Caco-2 (cell line): ENCODE measurements around the gene UBAP1L. TPM values are rescaled to one million over a fixed set of nuclear protein-coding genes. Genes with fewer than 3 reads are reported as not detected.
A peak's percentile ranks its signal among the peaks of the same experiment; 100 is the strongest.

Experiments used
- BruUV-seq: library from RNA; stranded (reverse); fragments of 400-500 nt; replicated peaks from 2 replicates; lab custom pipeline; 2021; lab: Mats Ljungman, UMichigan
- CTCF ChIA-PET: fragments of 300-600 bp; sonication (Branson Sonifier 250); formaldehyde crosslinking; loops from one replicate; lab custom pipeline; 2022; ENCODE audit warnings: antibody characterized with exemption; lab: Charles Lee
- POLR2A ChIA-PET: fragments of 300-600 bp; sonication (Branson Sonifier 250); formaldehyde crosslinking; loops from one replicate; lab custom pipeline; 2022; ENCODE audit warnings: antibody characterized with exemption; lab: Charles Lee
- DNase-seq, 2 experiments: peaks; one replicate each; pipeline versions ENCODE4 v3.0.0 to v3.0.0-alpha.2; 2020 to 2022
- H3K27me3 ChIP-seq: replicated peaks from 2 replicates; pipeline ENCODE4 v1.6.0; 2011; ENCODE audit warnings: low read length; ENCODE audit not compliant: control insufficient read depth, insufficient read depth
- H3K36me3 ChIP-seq: 2 replicates; pipeline ENCODE4 v1.5.1; 2011; ENCODE audit warnings: low read length; ENCODE audit not compliant: control insufficient read depth, insufficient read depth
- H3K4me1 ChIP-seq: fragments of 250-450 bp; sonication (Bioruptor Pico); 2 replicates; pipeline ENCODE4 v1.5.1; 2020; ENCODE audit warnings: mild to moderate bottlenecking
- H3K4me3 ChIP-seq: 2 replicates; pipeline ENCODE4 v1.5.1; 2011; ENCODE audit warnings: low read depth, mild to moderate bottlenecking, control low read depth, low read length
- H3K9me3 ChIP-seq: fragments of 250-450 bp; sonication (Bioruptor Pico); 2 replicates; pipeline ENCODE4 v1.5.1; 2020; ENCODE audit warnings: mild to moderate bottlenecking, moderate library complexity
- H3K27ac Mint-ChIP-seq: one replicate; pipeline ENCODE4 v1.8.0; 2022; ENCODE audit warnings: mixed read lengths; ENCODE audit not compliant: unreplicated experiment
- H3K27me3 Mint-ChIP-seq: one replicate; pipeline ENCODE4 v1.8.0; 2022; ENCODE audit warnings: mixed read lengths; ENCODE audit not compliant: insufficient read depth, unreplicated experiment
- H3K36me3 Mint-ChIP-seq: one replicate; pipeline ENCODE4 v1.8.0; 2022; ENCODE audit warnings: mild to moderate bottlenecking, mixed read lengths; ENCODE audit not compliant: insufficient read depth, unreplicated experiment
- H3K4me1 Mint-ChIP-seq: one replicate; pipeline ENCODE4 v1.8.0; 2022; ENCODE audit warnings: low read depth, mixed read lengths; ENCODE audit not compliant: unreplicated experiment
- H3K4me3 Mint-ChIP-seq: one replicate; pipeline ENCODE4 v1.8.0; 2022; ENCODE audit warnings: mild to moderate bottlenecking, moderate library complexity, mixed read lengths; ENCODE audit not compliant: unreplicated experiment
- H3K9me3 Mint-ChIP-seq: one replicate; pipeline ENCODE4 v1.8.0; 2022; ENCODE audit warnings: mixed read lengths; ENCODE audit not compliant: unreplicated experiment
- intact Hi-C: fragments of 100-400 bp; cut with micrococcal nuclease; formaldehyde crosslinking; loops from one replicate; pipeline ENCODE4 v1.10.0; 2022; ENCODE audit not compliant: unreplicated experiment
- total RNA-seq: library from RNA; stranded (reverse); gene quantifications from 2 replicates; pipeline ENCODE4 v1.2.3, GENCODE V29; 2022
- TF ChIP-seq, protein P1 (sequence below), 2 experiments: fragments of 200-600 bp in 1 of 2; IDR thresholded peaks; 1 replicate in 1 of 2; 2 replicates in 1 of 2; pipeline versions ENCODE4 v1.5.1 to v1.8.0; 2011 to 2022; ENCODE audit warnings: antibody characterized with exemption in 1 of 2, control low read depth in 1 of 2, inconsistent platforms in 1 of 2, low read depth in 1 of 2, low read length in 1 of 2, mild to moderate bottlenecking in 1 of 2, moderate library complexity in 1 of 2; ENCODE audit not compliant: insufficient read depth in 1 of 2, severe bottlenecking in 1 of 2, unreplicated experiment in 1 of 2

Gene UBAP1L
- total RNA-seq, 1 experiment from 2014 or later, result 2.2 TPM

- intact Hi-C loops, result loop anchor here (1.0 to 2.0 kb wide), 4 partner anchors 35 to 56 kb away; partner anchors contain the start of genes PDCD7 and SLC51B
- no peaks in the 10 kb centered on the region for H3K27me3 Mint-ChIP-seq
- DNase-seq, result peak; percentile 88 to 94
- Histone ChIP-seq H3K36me3 (no peaks in the 10 kb centered on the region), H3K4me3 (peak overlapping the region; percentile 13; the same call in 1 of the 2 replicates), H3K9me3 (no peaks in the 10 kb centered on the region), H3K4me1 (peaks cover 66% of the 10 kb centered on the region), H3K27me3 (no peaks in the 10 kb centered on the region)
- peaks cover 51% of the 10 kb centered on the region for H3K4me1 Mint-ChIP-seq
- ChIA-PET POLR2A (interaction anchor here (0.6 to 1.5 kb wide), 7 partner anchors 12 to 429 kb away, joined by 3 to 14 read pairs (median 7); partner anchors contain the start of genes PARP16, RNU5B-1 and SLC51B), CTCF (interaction anchor here (0.5 to 4.3 kb wide), 12 partner anchors 10 to 97 kb away, joined by 3 to 65 read pairs (median 4); partner anchors contain the start of gene SLC51B)
- H3K27ac Mint-ChIP-seq, result peak overlapping the region; percentile 90
- TF ChIP-seq, protein P1, sequence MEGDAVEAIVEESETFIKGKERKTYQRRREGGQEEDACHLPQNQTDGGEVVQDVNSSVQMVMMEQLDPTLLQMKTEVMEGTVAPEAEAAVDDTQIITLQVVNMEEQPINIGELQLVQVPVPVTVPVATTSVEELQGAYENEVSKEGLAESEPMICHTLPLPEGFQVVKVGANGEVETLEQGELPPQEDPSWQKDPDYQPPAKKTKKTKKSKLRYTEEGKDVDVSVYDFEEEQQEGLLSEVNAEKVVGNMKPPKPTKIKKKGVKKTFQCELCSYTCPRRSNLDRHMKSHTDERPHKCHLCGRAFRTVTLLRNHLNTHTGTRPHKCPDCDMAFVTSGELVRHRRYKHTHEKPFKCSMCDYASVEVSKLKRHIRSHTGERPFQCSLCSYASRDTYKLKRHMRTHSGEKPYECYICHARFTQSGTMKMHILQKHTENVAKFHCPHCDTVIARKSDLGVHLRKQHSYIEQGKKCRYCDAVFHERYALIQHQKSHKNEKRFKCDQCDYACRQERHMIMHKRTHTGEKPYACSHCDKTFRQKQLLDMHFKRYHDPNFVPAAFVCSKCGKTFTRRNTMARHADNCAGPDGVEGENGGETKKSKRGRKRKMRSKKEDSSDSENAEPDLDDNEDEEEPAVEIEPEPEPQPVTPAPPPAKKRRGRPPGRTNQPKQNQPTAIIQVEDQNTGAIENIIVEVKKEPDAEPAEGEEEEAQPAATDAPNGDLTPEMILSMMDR (IDR thresholded peaks at IDR 0.05; ENCODE audit: insufficient read depth in 1 of 2, low read depth in 1 of 2, low read length in 1 of 2, severe bottlenecking in 1 of 2, unreplicated experiment in 1 of 2), result no peak
- TSS peak; percentile 72 for BruUV-seq
- peaks cover 18% of the 10 kb centered on the region for H3K36me3 Mint-ChIP-seq
- no peaks in the 10 kb centered on the region for H3K9me3 Mint-ChIP-seq
- H3K4me3 Mint-ChIP-seq, result peak overlapping the region; percentile 67
Observed at GRCh38 chr15:65089206-65089824, 25.7 kb downstream of the UBAP1L start.

GRCh38 chr15:65088643-65089021 lies 26.4 kb downstream of the UBAP1L start:
- Mint-ChIP-seq H3K36me3 (peaks cover 15% of the 10 kb centered on the region), H3K4me1 (peaks cover 58% of the 10 kb centered on the region), H3K27ac (peak overlapping the region; percentile 90), H3K4me3 (peak overlapping the region; percentile 67), H3K9me3 (no peaks in the 10 kb centered on the region), H3K27me3 (no peaks in the 10 kb centered on the region)
- BruUV-seq, result no TSS peak
- no peaks in the 10 kb centered on the region for H3K9me3 ChIP-seq
- H3K36me3 ChIP-seq, result no peaks in the 10 kb centered on the region
- DNase-seq, result peak; percentile 83 to 91
- ChIA-PET POLR2A (interaction anchor here (0.6 to 1.5 kb wide), 6 partner anchors 12 to 430 kb away, joined by 3 to 14 read pairs (median 7); partner anchors contain the start of genes PARP16, RNU5B-1 and SLC51B), CTCF (interaction anchor here (0.5 to 4.3 kb wide), 6 partner anchors 14 to 98 kb away, joined by 4 to 65 read pairs (median 9); partner anchors contain the start of gene SLC51B)
- H3K27me3 ChIP-seq, result no peaks in the 10 kb centered on the region
- no peak overlapping the region; the same call in 1 of the 2 replicates for H3K4me3 ChIP-seq
- TF ChIP-seq, protein P1 (IDR thresholded peaks at IDR 0.05; ENCODE audit: insufficient read depth in 1 of 2, low read depth in 1 of 2, low read length in 1 of 2, severe bottlenecking in 1 of 2, unreplicated experiment in 1 of 2), result no peak
- H3K4me1 ChIP-seq, result peaks cover 70% of the 10 kb centered on the region
- intact Hi-C loops, result loop anchor here (1.0 to 2.0 kb wide), 4 partner anchors 34 to 55 kb away; partner anchors contain the start of genes PDCD7 and SLC51B

DNA sequence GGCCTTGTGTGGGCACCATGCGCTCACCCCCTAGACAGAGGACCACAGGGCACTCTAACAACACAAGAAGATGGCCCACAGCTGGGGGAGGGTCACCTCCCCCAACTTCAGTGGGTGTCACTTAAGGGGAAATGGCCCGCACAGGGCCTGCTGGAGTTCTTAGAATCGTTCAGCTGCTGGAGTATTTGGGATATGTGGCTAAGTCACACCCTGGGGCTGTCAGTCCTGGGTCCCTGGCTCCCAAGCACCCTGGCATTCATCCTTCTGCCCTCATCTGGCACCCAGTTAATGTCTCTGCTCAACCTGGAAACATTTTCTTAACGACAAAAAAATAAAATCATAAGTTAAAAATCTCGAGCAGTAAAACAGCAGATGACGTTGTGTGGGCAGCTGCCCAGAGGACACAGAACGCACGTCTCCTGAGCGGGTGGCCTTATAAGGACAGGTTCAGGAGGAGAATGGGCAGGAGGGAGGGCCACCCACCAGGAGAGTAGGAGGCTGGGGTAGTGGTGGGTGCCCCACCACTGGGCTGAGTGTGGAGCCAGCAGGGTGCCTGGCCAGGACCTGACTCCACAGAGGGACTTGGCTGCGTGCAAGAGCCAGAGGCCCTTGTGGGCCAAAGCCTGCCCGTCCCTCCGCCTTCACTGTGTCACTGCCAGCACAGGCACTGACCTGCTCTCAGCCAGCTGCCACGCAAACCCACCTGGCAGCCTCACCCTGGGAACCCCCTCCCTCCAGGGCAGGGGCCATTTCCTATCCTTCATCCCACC lies 26.9 kb downstream of the UBAP1L start:
- Histone ChIP-seq H3K4me1 (peaks cover 75% of the 10 kb centered on the region), H3K27me3 (no peaks in the 10 kb centered on the region), H3K4me3 (no peak overlapping the region), H3K9me3 (no peaks in the 10 kb centered on the region), H3K36me3 (no peaks in the 10 kb centered on the region)
- intact Hi-C loops, result loop anchor here (2.0 kb wide), 1 partner anchor 45 kb away; the partner anchor contains the start of gene PDCD7
- Mint-ChIP-seq H3K4me1 (peaks cover 60% of the 10 kb centered on the region), H3K27ac (peak overlapping the region; percentile 90), H3K4me3 (peak overlapping the region; percentile 67), H3K9me3 (no peaks in the 10 kb centered on the region), H3K36me3 (peaks cover 15% of the 10 kb centered on the region), H3K27me3 (no peaks in the 10 kb centered on the region)
- BruUV-seq, result TSS peak; percentile 76
- ChIA-PET CTCF (interaction anchor here (1.7 to 4.3 kb wide), 4 partner anchors 7 to 54 kb away, joined by 7 to 65 read pairs (median 15); no protein-coding TSS in a partner anchor), POLR2A (no interaction called here)
- peak in 1 of 2 experiments; percentile 15 for DNase-seq
- TF ChIP-seq, protein P1 (IDR thresholded peaks at IDR 0.05; ENCODE audit: insufficient read depth in 1 of 2, low read depth in 1 of 2, low read length in 1 of 2, severe bottlenecking in 1 of 2, unreplicated experiment in 1 of 2), result no peak
